Hair follicular keratinocyte (primary cell): Measurements from ENCODE around the gene CEBPB. TPM values are rescaled to one million over a fixed set of nuclear protein-coding genes. Genes with fewer than 3 reads are reported as not detected.

Source experiments
- total RNA-seq: library from RNA; depleted of rRNA; stranded (reverse); fragments of >200 nt; gene quantifications from 2 replicates; pipeline ENCODE4 v1.2.3, GENCODE V29; 2015

The CEBPB gene
- 110 and 195 TPM in 2 replicates for total RNA-seq

GRCh38 chr20:50190251-50191064 is at the start of gene CEBPB:
Gene CEBPB, plus strand, starts transcription at chr20:50190830. Its CDS starts 204 bp downstream, at chr20:50191034.

GRCh38 chr20:50153500-50154377 is 36.9 kb upstream of the CEBPB start, which contains the start of gene PEDS1:
Gene PEDS1, minus strand, starts transcription at chr20:50153723. Its CDS starts 86 bp downstream, at chr20:50153637.

Other genes with a start within 250 kb of the CEBPB start
- 0.04 TPM in 1 of 2 replicates, not detected in the other for gene SNAI1, start 207.8 kb upstream of the CEBPB start, total RNA-seq
- gene UBE2V1, start 77.7 kb upstream of the CEBPB start, total RNA-seq, result 49.4 and 63.3 TPM in 2 replicates
- gene PEDS1, start 37.1 kb upstream of the CEBPB start, total RNA-seq, result 66.1 and 71.2 TPM in 2 replicates